ENCODE data around the gene USHBP1.
A peak's percentile ranks its signal among the peaks of the same experiment; 100 is the strongest.

- TF ChIP-seq CTCF (IDR thresholded peaks at IDR 0.05) (no peak), POLR2AphosphoS5 (IDR thresholded peaks at IDR 0.05) (peak; percentile 94), POLR2A (IDR thresholded peaks at IDR 0.05) (peak; percentile 63)
Observed at GRCh38 chr19:17215127-17215971, 49.2 kb downstream of the USHBP1 start, which contains the start of gene USE1.

Measured in prostate gland (tissue), 2 donors.